ENCODE results near the gene KIAA0825. TPM values are rescaled to one million over a fixed set of nuclear protein-coding genes. Genes with fewer than 3 reads are reported as not detected.
"Not testable (repeated sequence)": the region's sequence is repeated elsewhere in the genome, so short reads cannot be mapped to it uniquely, and the experiment has no call there.

Gene KIAA0825
- total RNA-seq, 2 experiments from 2014 or later = 1.1 to 1.3 TPM

- ChIA-PET CTCF (interaction anchor here (0.5 to 0.7 kb wide), 3 partner anchors 63 to 559 kb away, joined by 3 read pairs; no protein-coding TSS in a partner anchor), POLR2A (no interaction called here)
- Mint-ChIP-seq H3K27ac (no peak overlapping the region), H3K9me3 (ENCODE audit: low read depth) (no peaks in the 10 kb centered on the region), H3K4me3 (no peak overlapping the region), H3K36me3 (ENCODE audit: low read depth) (no peaks in the 10 kb centered on the region), H3K4me1 (no peaks in the 10 kb centered on the region), H3K27me3 (no peaks in the 10 kb centered on the region)
- no peak for DNase-seq
- intact Hi-C loops (cut with DNase I, micrococcal nuclease) = no loop called here
- no peak for ATAC-seq
Observed at GRCh38 chr5:94360382-94361130, 257.8 kb downstream of the KIAA0825 start.

GRCh38 chr5:94359880-94360279, 258.5 kb downstream of the KIAA0825 start:
- H3K36me3 Mint-ChIP-seq (ENCODE audit: low read depth) = no peaks in the 10 kb centered on the region
- H3K27ac Mint-ChIP-seq = no peak overlapping the region
- no peaks in the 10 kb centered on the region for H3K27me3 Mint-ChIP-seq
- DNase-seq (no peak), ATAC-seq (no peak)
- CTCF ChIA-PET = interaction anchor here (0.5 kb wide), 1 partner anchor 560 kb away, joined by 3 read pairs; no protein-coding TSS in a partner anchor
- no peaks in the 10 kb centered on the region for H3K9me3 Mint-ChIP-seq (ENCODE audit: low read depth)
- no peak overlapping the region for H3K4me3 Mint-ChIP-seq
- POLR2A ChIA-PET = no interaction called here
- H3K4me1 Mint-ChIP-seq = no peaks in the 10 kb centered on the region
- intact Hi-C loops (cut with DNase I, micrococcal nuclease) = no loop called here

- H3K36me3 Mint-ChIP-seq (ENCODE audit: low read depth) = no peaks in the 10 kb centered on the region
- H3K4me3 Mint-ChIP-seq = no peak overlapping the region
- POLR2A ChIA-PET = no interaction called here
- CTCF ChIA-PET = no interaction called here
- no peaks in the 10 kb centered on the region for H3K4me1 Mint-ChIP-seq
- H3K9me3 Mint-ChIP-seq (ENCODE audit: low read depth) = peaks cover 8% of the 10 kb centered on the region
- H3K27ac Mint-ChIP-seq = no peak overlapping the region
- intact Hi-C loops (cut with DNase I, micrococcal nuclease) = no loop called here
- peaks cover 1% of the 10 kb centered on the region for H3K27me3 Mint-ChIP-seq
- DNase-seq (no peak), ATAC-seq (no peak)
Observed at GRCh38 chr5:94355811-94356210, 262.6 kb downstream of the KIAA0825 start.

DNA sequence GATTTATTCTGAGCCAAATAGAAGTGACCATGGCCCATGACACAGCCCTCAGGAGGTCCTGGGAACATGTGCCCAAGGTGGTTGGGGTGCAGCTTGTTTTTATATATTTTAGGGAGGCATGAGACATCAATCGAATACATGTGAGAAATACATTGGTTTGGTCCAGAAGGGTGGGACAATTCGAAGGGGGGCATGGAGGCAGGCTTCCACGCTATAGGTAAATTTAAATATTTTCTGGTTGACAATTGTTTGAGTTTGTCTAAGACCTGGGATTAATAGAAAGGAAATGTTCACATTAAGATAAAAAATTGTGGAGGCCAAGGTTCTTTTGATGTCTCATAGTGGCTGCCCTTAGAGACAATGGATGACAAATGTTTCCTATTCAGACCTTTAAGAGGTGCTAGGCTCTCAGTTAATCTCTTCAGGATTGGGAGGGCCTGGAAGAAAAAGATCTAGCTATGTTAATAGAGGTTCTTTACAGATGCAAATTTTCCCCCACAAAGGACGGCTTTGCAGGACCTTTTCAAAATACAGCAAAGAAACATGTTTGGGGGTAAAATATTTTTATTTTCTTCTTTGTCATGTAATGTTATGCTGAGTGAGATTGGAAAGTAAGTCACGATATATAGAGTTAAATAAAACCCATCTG, 263.4 kb downstream of the KIAA0825 start:
- H3K27me3 Mint-ChIP-seq; H3K36me3 Mint-ChIP-seq (ENCODE audit: low read depth); H3K27ac Mint-ChIP-seq; H3K4me1 Mint-ChIP-seq; H3K4me3 Mint-ChIP-seq; intact Hi-C loops (cut with DNase I, micrococcal nuclease); H3K9me3 Mint-ChIP-seq (ENCODE audit: low read depth); POLR2A ChIA-PET; CTCF ChIA-PET; DNase-seq; ATAC-seq: not testable (repeated sequence)

GRCh38 chr5:94353605-94354004, 264.8 kb downstream of the KIAA0825 start:
- CTCF ChIA-PET = no interaction called here
- intact Hi-C loops (cut with DNase I, micrococcal nuclease) = no loop called here
- no peak for DNase-seq
- Mint-ChIP-seq H3K4me1 (no peaks in the 10 kb centered on the region), H3K36me3 (ENCODE audit: low read depth) (no peaks in the 10 kb centered on the region), H3K27me3 (peaks cover 1% of the 10 kb centered on the region), H3K9me3 (ENCODE audit: low read depth) (peaks cover 15% of the 10 kb centered on the region), H3K27ac (no peak overlapping the region), H3K4me3 (no peak overlapping the region)
- ATAC-seq = no peak
- POLR2A ChIA-PET = no interaction called here

GRCh38 chr5:94347130-94347529, 271.3 kb downstream of the KIAA0825 start:
- Mint-ChIP-seq H3K36me3 (ENCODE audit: low read depth) (peaks cover 5% of the 10 kb centered on the region), H3K27ac (no peak overlapping the region), H3K4me3 (no peak overlapping the region), H3K4me1 (no peaks in the 10 kb centered on the region), H3K27me3 (peaks cover 1% of the 10 kb centered on the region), H3K9me3 (ENCODE audit: low read depth) (peaks cover 22% of the 10 kb centered on the region)
- no peak for ATAC-seq
- POLR2A ChIA-PET = no interaction called here
- no peak for DNase-seq
- intact Hi-C loops (cut with DNase I, micrococcal nuclease) = no loop called here
- CTCF ChIA-PET = interaction anchor here (0.6 kb wide), 1 partner anchor 91 kb away, joined by 3 read pairs; no protein-coding TSS in a partner anchor

DNA sequence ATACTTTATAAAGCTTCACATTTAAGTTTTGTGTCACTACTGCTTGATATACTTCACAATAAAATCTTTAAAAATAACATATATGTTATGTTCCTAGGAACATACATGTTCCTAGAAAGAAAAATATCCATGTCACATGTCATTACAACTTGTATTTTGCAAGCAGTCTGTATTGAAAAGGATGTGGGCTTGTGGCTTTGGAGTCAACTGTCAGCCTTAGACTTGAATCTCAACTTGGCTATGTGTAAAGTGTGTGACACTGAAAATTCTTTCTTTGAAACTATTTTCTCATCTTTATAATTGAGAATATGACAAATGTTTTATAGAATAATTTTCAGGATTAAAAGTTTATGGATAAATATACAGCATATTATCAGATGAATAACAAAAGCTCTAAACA, 273.1 kb downstream of the KIAA0825 start:
- Mint-ChIP-seq H3K4me3 (no peak overlapping the region), H3K27ac (no peak overlapping the region), H3K27me3 (no peaks in the 10 kb centered on the region), H3K4me1 (no peaks in the 10 kb centered on the region), H3K9me3 (ENCODE audit: low read depth) (peaks cover 17% of the 10 kb centered on the region), H3K36me3 (ENCODE audit: low read depth) (peaks cover 5% of the 10 kb centered on the region)
- CTCF ChIA-PET = no interaction called here
- DNase-seq = no peak
- POLR2A ChIA-PET = no interaction called here
- intact Hi-C loops (cut with DNase I, micrococcal nuclease) = no loop called here
- no peak for ATAC-seq

DNA sequence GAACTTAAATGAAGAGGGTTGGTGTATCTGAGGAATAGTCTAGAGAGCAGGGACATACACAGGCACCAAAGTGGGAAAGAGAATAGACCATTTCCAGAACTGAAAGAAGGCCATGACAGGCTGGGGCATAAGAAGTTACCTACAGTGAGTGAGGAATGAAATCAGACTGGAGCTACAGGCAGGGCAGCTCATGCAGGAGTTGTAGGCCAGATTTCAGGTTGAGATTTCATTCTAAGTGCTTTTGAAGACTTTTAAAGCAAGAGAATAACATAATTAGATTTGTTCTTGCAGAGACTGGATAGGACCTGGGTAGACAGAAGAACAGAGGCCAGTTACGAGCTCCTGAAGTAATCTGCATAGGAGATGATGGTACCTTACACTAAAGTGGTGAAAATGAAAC, 280.8 kb downstream of the KIAA0825 start:
- no peaks in the 10 kb centered on the region for H3K27me3 Mint-ChIP-seq
- POLR2A ChIA-PET = no interaction called here
- DNase-seq (no peak), ATAC-seq (no peak)
- CTCF ChIA-PET = no interaction called here
- no peaks in the 10 kb centered on the region for H3K4me1 Mint-ChIP-seq
- peaks cover 7% of the 10 kb centered on the region for H3K9me3 Mint-ChIP-seq (ENCODE audit: low read depth)
- no peak overlapping the region for H3K4me3 Mint-ChIP-seq
- intact Hi-C loops (cut with DNase I, micrococcal nuclease) = no loop called here
- no peaks in the 10 kb centered on the region for H3K36me3 Mint-ChIP-seq (ENCODE audit: low read depth)
- H3K27ac Mint-ChIP-seq = no peak overlapping the region

DNA sequence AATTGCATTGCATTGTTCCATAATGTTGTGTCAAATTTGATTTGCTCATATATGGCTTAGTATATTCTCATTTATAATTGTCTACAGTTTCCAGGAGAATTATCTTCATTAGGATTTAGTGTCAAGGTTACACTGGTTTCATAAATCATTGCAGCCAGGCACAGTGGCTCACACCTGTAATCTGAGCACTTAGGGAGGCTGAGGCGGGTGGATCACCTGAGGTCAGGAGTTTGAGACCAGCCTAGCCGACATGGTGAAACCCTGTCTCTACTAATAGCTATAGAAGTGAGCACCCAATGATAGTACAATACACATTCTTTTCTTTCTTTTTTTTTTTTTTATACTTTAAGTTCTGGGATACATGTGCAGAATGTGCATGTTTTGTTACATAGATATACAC, 282.5 kb downstream of the KIAA0825 start:
- no peaks in the 10 kb centered on the region for H3K27me3 Mint-ChIP-seq
- H3K9me3 Mint-ChIP-seq (ENCODE audit: low read depth) = peaks cover 7% of the 10 kb centered on the region
- ChIA-PET POLR2A (no interaction called here), CTCF (no interaction called here)
- DNase-seq (no peak), ATAC-seq (no peak)
- intact Hi-C loops (cut with DNase I, micrococcal nuclease) = no loop called here
- H3K27ac Mint-ChIP-seq = no peak overlapping the region
- no peaks in the 10 kb centered on the region for H3K36me3 Mint-ChIP-seq (ENCODE audit: low read depth)
- H3K4me3 Mint-ChIP-seq = no peak overlapping the region
- no peaks in the 10 kb centered on the region for H3K4me1 Mint-ChIP-seq

DNA sequence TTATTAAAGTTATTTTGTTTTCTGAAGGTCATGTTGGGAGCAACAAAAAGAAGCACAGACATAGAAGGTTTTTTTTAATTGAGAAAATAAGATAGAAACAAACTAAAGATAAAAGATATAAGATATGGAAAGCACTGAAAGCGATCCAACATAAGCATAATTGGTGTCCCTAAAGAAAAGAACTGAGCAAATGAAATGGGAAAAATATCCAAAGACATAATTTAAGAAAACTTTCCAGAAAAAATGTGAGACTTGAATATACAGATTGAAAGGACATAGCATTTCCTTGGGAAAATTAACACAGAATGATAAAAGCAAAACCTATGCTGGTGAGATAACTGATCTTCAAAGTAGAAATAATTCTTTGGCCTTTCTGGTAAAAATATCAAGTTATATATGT, 289.3 kb downstream of the KIAA0825 start:
- H3K4me3 Mint-ChIP-seq = no peak overlapping the region
- H3K36me3 Mint-ChIP-seq (ENCODE audit: low read depth) = peaks cover 6% of the 10 kb centered on the region
- DNase-seq (no peak), ATAC-seq (no peak)
- H3K27me3 Mint-ChIP-seq = no peaks in the 10 kb centered on the region
- ChIA-PET POLR2A (no interaction called here), CTCF (no interaction called here)
- H3K27ac Mint-ChIP-seq = no peak overlapping the region
- intact Hi-C loops (cut with DNase I, micrococcal nuclease) = no loop called here
- H3K4me1 Mint-ChIP-seq = no peaks in the 10 kb centered on the region
- peaks cover 14% of the 10 kb centered on the region for H3K9me3 Mint-ChIP-seq (ENCODE audit: low read depth)

- ChIA-PET POLR2A (no interaction called here), CTCF (no interaction called here)
- Mint-ChIP-seq H3K4me3 (no peak overlapping the region), H3K4me1 (no peaks in the 10 kb centered on the region), H3K27ac (no peak overlapping the region), H3K9me3 (ENCODE audit: low read depth) (peaks cover 11% of the 10 kb centered on the region), H3K27me3 (no peaks in the 10 kb centered on the region), H3K36me3 (ENCODE audit: low read depth) (peaks cover 6% of the 10 kb centered on the region)
- DNase-seq (no peak), ATAC-seq (no peak)
- intact Hi-C loops (cut with DNase I, micrococcal nuclease) = no loop called here
Observed at GRCh38 chr5:94326586-94326985, 291.8 kb downstream of the KIAA0825 start.

All from activated CD4-positive, alpha-beta T cell treated with anti-CD3 and anti-CD28 coated beads for 36 hours (primary cell).